ENCODE results near the gene EDRF1. TPM values are rescaled to one million over a fixed set of nuclear protein-coding genes. Genes with fewer than 3 reads are reported as not detected.
"Not testable (repeated sequence)": the region's sequence is repeated elsewhere in the genome, so short reads cannot be mapped to it uniquely, and the experiment has no call there.

The EDRF1 gene
- total RNA-seq, 6 donors from 2014 or later = 12.0 to 47.1 (median 19.4) TPM

- Histone ChIP-seq H3K27me3 (no peaks in the 10 kb centered on the region), H3K36me3 (no peaks in the 10 kb centered on the region), H3K9me3 (no peaks in the 10 kb centered on the region), H3K27ac (no peak overlapping the region), H3K4me3 (no peak overlapping the region), H3K4me1 (peaks cover 0 to 3% (median 0%) of the 10 kb centered on the region in 4 donors)
- ATAC-seq (ENCODE audit: low FRiP score in 2 of 2) (no peak), DNase-seq (no peak)
- WGBS, 2 donors = 45 to 71% methylated on average over 3 of the region's 3 CpGs
- TF ChIP-seq POLR2AphosphoS5 (IDR thresholded peaks at IDR 0.05) (no peak), EP300 (IDR thresholded peaks at IDR 0.05) (no peak), POLR2A (IDR thresholded peaks at IDR 0.05) (no peak), CTCF (IDR thresholded peaks at IDR 0.05) (no peak)
These were observed 27.3 kb upstream of the EDRF1 start for GRCh38 chr10:125692196-125692595.

DNA sequence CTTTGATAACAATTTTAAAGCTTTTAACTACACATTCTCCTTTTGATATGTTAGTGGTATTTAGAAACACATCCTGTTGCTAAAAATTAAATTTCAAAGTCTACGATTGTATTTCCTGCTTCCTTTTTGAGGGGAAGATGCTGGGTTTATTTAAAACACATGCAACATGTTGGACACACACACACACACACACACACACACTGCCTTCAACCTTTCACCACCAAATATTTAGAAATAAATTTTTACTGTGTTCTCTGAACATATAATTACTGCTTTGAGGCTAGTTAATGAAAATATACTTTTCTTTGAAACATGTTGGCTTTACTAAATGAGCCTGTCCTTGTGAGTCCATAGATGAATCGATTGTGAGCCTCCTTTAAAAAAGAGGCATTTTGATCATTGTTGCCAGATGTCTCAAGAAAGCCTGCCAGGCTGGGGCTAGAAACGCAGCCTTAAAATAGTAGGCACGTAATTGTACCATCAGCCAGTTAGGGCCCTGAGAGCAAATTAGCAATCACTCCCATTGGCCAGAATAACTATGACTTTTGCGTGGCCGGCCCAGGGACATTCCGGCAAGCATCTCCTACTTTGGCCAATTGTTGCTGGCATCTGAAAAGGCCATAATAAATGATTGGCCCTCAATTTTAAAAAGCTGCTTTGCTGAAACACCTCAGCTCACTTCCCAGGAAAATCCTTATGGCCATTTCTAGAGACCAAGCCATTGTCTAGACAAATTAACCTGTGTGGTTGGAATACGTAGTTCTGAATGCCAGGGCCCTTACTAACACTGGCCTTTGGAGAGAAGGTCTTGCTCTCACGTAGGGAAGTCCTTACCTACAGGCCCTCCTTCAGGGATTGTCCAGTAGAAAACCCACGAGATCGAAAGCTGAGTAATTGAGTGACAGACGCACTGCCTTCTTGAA, 26.6 kb upstream of the EDRF1 start:
- no peak overlapping the region for H3K27ac ChIP-seq
- TF ChIP-seq POLR2A (IDR thresholded peaks at IDR 0.05) (no peak), CTCF (IDR thresholded peaks at IDR 0.05) (no peak), EP300 (IDR thresholded peaks at IDR 0.05) (no peak), POLR2AphosphoS5 (IDR thresholded peaks at IDR 0.05) (no peak)
- 68 to 75% methylated on average over 12 of the region's 12 CpGs for WGBS, 2 donors
- no peaks in the 10 kb centered on the region for H3K9me3 ChIP-seq
- peaks cover 0 to 3% (median 0%) of the 10 kb centered on the region in 4 donors for H3K4me1 ChIP-seq
- H3K36me3 ChIP-seq = no peaks in the 10 kb centered on the region
- no peak overlapping the region for H3K4me3 ChIP-seq
- DNase-seq (no peak), ATAC-seq (ENCODE audit: low FRiP score in 2 of 2) (no peak)
- no peaks in the 10 kb centered on the region for H3K27me3 ChIP-seq

DNA sequence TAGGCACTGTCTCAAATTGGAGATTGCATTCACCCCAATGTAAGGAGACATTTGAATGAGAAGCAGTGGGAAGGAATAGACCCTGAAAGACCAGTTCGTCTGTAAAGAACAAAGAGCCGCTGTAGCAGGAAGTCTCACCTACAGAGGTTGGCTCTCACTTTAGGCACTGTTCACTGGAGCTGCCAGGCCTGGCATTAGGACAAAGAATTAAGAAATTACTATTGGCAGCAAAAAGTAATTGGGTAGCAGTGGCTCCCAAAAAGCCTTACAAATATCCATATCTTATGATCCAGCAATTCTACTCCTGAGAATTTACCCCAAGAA, 26.0 kb upstream of the EDRF1 start:
- TF ChIP-seq POLR2A (IDR thresholded peaks at IDR 0.05) = no peak
- TF ChIP-seq EP300 (IDR thresholded peaks at IDR 0.05) = no peak
- no peak for TF ChIP-seq POLR2AphosphoS5 (IDR thresholded peaks at IDR 0.05)
- TF ChIP-seq CTCF (IDR thresholded peaks at IDR 0.05) = no peak
- peaks cover 0 to 3% (median 0%) of the 10 kb centered on the region in 4 donors for H3K4me1 ChIP-seq
- no peak overlapping the region for H3K4me3 ChIP-seq
- H3K36me3 ChIP-seq = no peaks in the 10 kb centered on the region
- DNase-seq = no peak
- WGBS, 2 donors = 46 to 64% methylated on average over 2 of the region's 2 CpGs
- ATAC-seq (ENCODE audit: low FRiP score in 2 of 2) = no peak
- no peak overlapping the region for H3K27ac ChIP-seq
- no peaks in the 10 kb centered on the region for H3K9me3 ChIP-seq
- H3K27me3 ChIP-seq = no peaks in the 10 kb centered on the region

DNA sequence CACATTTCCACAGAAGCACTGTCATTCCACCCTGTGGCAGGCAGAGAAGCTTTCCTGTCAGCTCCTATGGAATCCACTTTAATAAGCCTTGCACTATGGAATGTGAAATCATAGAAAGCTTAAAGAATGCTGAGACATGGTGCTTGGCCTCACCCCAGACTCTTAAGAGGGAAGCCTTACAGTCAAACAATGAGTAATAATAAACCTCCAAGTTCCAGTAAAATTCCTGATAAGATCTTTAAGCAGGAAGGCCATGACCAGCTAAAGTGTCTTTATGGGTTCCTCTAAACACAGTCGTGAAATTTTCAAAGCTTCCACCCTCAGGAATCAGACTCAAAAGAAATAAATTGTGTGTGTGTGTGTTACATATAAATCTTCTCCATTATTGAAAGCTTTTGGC, 24.6 kb upstream of the EDRF1 start:
- DNase-seq (no peak), ATAC-seq (ENCODE audit: low FRiP score in 2 of 2) (no peak)
- H3K4me1 ChIP-seq = peaks cover 0 to 3% (median 0%) of the 10 kb centered on the region in 4 donors
- no peaks in the 10 kb centered on the region for H3K27me3 ChIP-seq
- 7 to 36% methylated on average over 1 of the region's 1 CpG for WGBS, 2 donors
- no peak overlapping the region for H3K27ac ChIP-seq
- no peaks in the 10 kb centered on the region for H3K36me3 ChIP-seq
- no peak overlapping the region for H3K4me3 ChIP-seq
- no peaks in the 10 kb centered on the region for H3K9me3 ChIP-seq
- no peak for TF ChIP-seq POLR2AphosphoS5 (IDR thresholded peaks at IDR 0.05)
- no peak for TF ChIP-seq POLR2A (IDR thresholded peaks at IDR 0.05)
- TF ChIP-seq CTCF (IDR thresholded peaks at IDR 0.05) = no peak
- no peak for TF ChIP-seq EP300 (IDR thresholded peaks at IDR 0.05)

GRCh38 chr10:125696884-125697283, 22.6 kb upstream of the EDRF1 start:
- WGBS, 2 donors = 88% methylated on average over 6 of the region's 6 CpGs
- not testable (repeated sequence) for H3K4me3 ChIP-seq; H3K4me1 ChIP-seq; H3K27me3 ChIP-seq; H3K9me3 ChIP-seq; DNase-seq; H3K36me3 ChIP-seq; H3K27ac ChIP-seq; ATAC-seq (ENCODE audit: low FRiP score in 2 of 2)

Data from upper lobe of left lung (tissue), 6 donors.